HUES6 (cell line): Measurements from ENCODE around the gene AACS.
"Not testable (repeated sequence)": the region's sequence is repeated elsewhere in the genome, so short reads cannot be mapped to it uniquely, and the experiment has no call there.

Source experiments
- H3K27ac ChIP-seq: 2 replicates; pipeline ENCODE4 v1.7.0; 2013; ENCODE audit warnings: low read depth, mild to moderate bottlenecking, low read length, inconsistent platforms
- H3K27me3 ChIP-seq: 2 replicates; pipeline ENCODE4 v1.6.1; 2013; ENCODE audit warnings: low read length; ENCODE audit not compliant: control insufficient read depth, insufficient read depth
- H3K36me3 ChIP-seq: 2 replicates; pipeline ENCODE4 v1.6.1; 2013; ENCODE audit warnings: low read length; ENCODE audit not compliant: control insufficient read depth, insufficient read depth
- H3K4me1 ChIP-seq: 2 replicates; pipeline ENCODE4 v1.6.1; 2013; ENCODE audit warnings: low read length; ENCODE audit not compliant: control insufficient read depth, insufficient read depth
- H3K4me3 ChIP-seq: 2 replicates; pipeline ENCODE4 v1.5.1; 2013; ENCODE audit warnings: low read depth, low read length
- H3K9ac ChIP-seq: one replicate; pipeline ENCODE4 v1.6.1; 2013; ENCODE audit warnings: mild to moderate bottlenecking, low read length
- H3K9me3 ChIP-seq: 2 replicates; pipeline ENCODE4 v1.6.1; 2013; ENCODE audit warnings: low read depth, low read length; ENCODE audit not compliant: control insufficient read depth, insufficient read depth

AACS gene

DNA sequence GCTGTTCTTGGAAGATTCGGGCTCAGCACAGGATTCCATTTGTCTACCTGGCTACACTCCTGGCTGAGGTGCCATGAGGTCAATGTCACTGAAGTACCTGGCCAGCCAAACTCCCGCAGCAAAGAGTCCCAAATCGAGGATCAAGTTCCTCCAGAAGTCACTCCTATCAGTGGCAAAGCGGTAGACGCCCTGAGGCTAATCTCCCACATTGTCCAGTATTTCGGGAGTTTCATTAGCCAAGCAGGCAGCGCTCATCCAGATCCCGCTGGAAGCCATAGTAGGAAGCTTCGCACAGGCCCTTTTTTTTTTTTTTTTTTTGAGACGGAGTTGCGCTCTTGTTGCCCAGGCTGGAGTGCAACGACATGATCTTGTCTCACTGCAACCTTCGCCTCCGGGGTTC, 8.9 kb upstream of the AACS start:
- Histone ChIP-seq H3K9me3 (peaks cover 9% of the 10 kb centered on the region; the same call in 1 of the 2 replicates), H3K4me1 (peaks cover 1% of the 10 kb centered on the region; the same call in 1 of the 2 replicates), H3K36me3 (no peaks in the 10 kb centered on the region), H3K27me3 (no peaks in the 10 kb centered on the region), H3K9ac (no peak overlapping the region), H3K4me3 (no peak overlapping the region), H3K27ac (no peak overlapping the region)

- Histone ChIP-seq H3K9me3 (peaks cover 9% of the 10 kb centered on the region; the same call in 1 of the 2 replicates), H3K4me3 (no peak overlapping the region), H3K27ac (no peak overlapping the region), H3K27me3 (no peaks in the 10 kb centered on the region), H3K4me1 (peaks cover 3% of the 10 kb centered on the region; the same call in 1 of the 2 replicates), H3K36me3 (no peaks in the 10 kb centered on the region), H3K9ac (no peak overlapping the region)
Observed at GRCh38 chr12:125057708-125058107, 7.5 kb upstream of the AACS start.

- Histone ChIP-seq H3K27me3 (no peaks in the 10 kb centered on the region), H3K36me3 (no peaks in the 10 kb centered on the region), H3K9ac (no peak overlapping the region), H3K4me3 (no peak overlapping the region), H3K4me1 (peaks cover 19% of the 10 kb centered on the region), H3K9me3 (peaks cover 9% of the 10 kb centered on the region; the same call in 1 of the 2 replicates), H3K27ac (no peak overlapping the region)
Observed at GRCh38 chr12:125061229-125061628, 4.0 kb upstream of the AACS start.

GRCh38 chr12:125063522-125063921, 1.7 kb upstream of the AACS start:
- not testable (repeated sequence) for H3K36me3 ChIP-seq, H3K9me3 ChIP-seq, H3K27me3 ChIP-seq, H3K4me3 ChIP-seq, H3K27ac ChIP-seq, H3K9ac ChIP-seq
- peaks cover 29% of the 10 kb centered on the region for H3K4me1 ChIP-seq

DNA sequence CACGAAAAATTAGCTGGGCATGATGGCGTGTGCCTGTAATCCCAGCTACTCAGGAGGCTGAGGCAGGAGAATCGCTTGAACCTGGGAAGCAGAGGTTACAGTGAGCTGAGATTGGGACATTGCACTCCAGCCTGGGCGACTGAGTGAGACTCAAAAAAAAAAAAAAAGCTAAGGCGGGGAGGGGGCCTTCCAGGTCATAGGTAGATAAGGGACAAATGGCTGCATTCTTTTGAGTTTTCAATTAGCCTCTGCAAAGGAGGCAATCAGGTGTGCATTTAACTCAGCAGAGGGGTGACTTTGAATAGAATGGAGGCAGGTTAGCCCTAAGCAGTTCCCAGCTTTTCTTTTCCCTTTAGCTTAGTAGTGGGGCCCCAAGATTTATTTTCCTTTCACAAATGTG, 743 bp upstream of the AACS start:
- Histone ChIP-seq H3K27ac (no peak overlapping the region), H3K4me3 (peak overlapping the region; percentile 83), H3K27me3 (no peaks in the 10 kb centered on the region), H3K9me3 (peaks cover 9% of the 10 kb centered on the region; the same call in 1 of the 2 replicates), H3K36me3 (peaks cover 7% of the 10 kb centered on the region; the same call in 1 of the 2 replicates), H3K4me1 (peaks cover 29% of the 10 kb centered on the region), H3K9ac (peak overlapping the region; percentile 46)

DNA sequence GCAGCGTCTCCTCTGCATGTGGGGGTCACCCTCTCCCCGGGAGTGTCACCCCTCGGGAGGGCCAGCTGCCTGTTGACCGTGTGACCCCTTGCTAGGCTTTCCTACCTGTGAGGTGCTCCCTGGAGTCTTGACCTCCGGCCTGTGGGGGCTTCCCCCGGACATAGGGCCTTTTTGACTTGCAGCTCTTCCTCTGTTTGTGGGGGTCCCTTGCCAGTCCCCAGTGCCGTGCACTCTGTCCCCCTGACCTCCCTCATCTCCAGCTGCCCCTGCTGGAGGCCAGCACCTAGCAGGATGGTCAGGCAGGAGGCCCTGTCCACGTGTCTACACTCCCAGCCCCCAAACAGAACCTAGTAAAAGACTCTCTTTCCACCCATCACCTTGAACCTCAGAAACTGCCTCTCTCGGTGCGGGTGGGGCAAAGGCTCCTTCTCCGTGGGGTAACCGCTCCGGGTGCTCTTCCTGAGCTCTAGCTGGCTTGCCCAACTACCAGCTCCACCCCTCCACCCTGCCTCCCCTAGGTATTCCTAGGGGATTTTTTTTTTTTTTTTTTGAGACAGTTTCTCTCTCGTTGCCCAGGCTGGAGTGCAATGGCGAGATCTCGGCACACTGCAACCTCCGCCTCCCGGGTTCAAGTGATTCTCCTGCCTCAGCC, 810 bp downstream of the AACS start:
- peak overlapping the region; percentile 83 for H3K4me3 ChIP-seq
- peaks cover 12% of the 10 kb centered on the region for H3K36me3 ChIP-seq
- H3K27me3 ChIP-seq: no peaks in the 10 kb centered on the region
- H3K4me1 ChIP-seq: peaks cover 29% of the 10 kb centered on the region
- peak overlapping the region; percentile 51; the same call in 1 of the 2 replicates for H3K27ac ChIP-seq
- H3K9me3 ChIP-seq: peaks cover 2% of the 10 kb centered on the region; the same call in 1 of the 2 replicates
- peak overlapping the region; percentile 81 for H3K9ac ChIP-seq

- Histone ChIP-seq H3K9me3 (no peaks in the 10 kb centered on the region), H3K4me3 (no peak overlapping the region), H3K9ac (no peak overlapping the region), H3K27ac (no peak overlapping the region), H3K36me3 (peaks cover 27% of the 10 kb centered on the region), H3K4me1 (peaks cover 24% of the 10 kb centered on the region), H3K27me3 (no peaks in the 10 kb centered on the region)
Observed at GRCh38 chr12:125068391-125068790, 3.2 kb downstream of the AACS start.

- Histone ChIP-seq H3K4me1 (peaks cover 12% of the 10 kb centered on the region; the same call in 1 of the 2 replicates), H3K4me3 (no peak overlapping the region), H3K27me3 (no peaks in the 10 kb centered on the region), H3K9me3 (no peaks in the 10 kb centered on the region), H3K27ac (no peak overlapping the region), H3K36me3 (peaks cover 31% of the 10 kb centered on the region), H3K9ac (no peak overlapping the region)
Observed at GRCh38 chr12:125069616-125070015, 4.4 kb downstream of the AACS start.

GRCh38 chr12:125070112-125070511, 4.9 kb downstream of the AACS start:
- H3K4me1 ChIP-seq: peaks cover 10% of the 10 kb centered on the region; the same call in 1 of the 2 replicates

GRCh38 chr12:125070661-125071390, 5.6 kb downstream of the AACS start:
- Histone ChIP-seq H3K4me3 (no peak overlapping the region), H3K4me1 (peaks cover 10% of the 10 kb centered on the region; the same call in 1 of the 2 replicates), H3K9me3 (no peaks in the 10 kb centered on the region), H3K9ac (no peak overlapping the region), H3K36me3 (peaks cover 31% of the 10 kb centered on the region), H3K27ac (no peak overlapping the region), H3K27me3 (no peaks in the 10 kb centered on the region)

More at GRCh38 chr12:125070112-125070511, 4.9 kb downstream of the AACS start:
- Histone ChIP-seq H3K4me3 (no peak overlapping the region), H3K36me3 (peaks cover 31% of the 10 kb centered on the region), H3K9me3 (no peaks in the 10 kb centered on the region), H3K27ac (no peak overlapping the region), H3K27me3 (no peaks in the 10 kb centered on the region), H3K9ac (no peak overlapping the region)

DNA sequence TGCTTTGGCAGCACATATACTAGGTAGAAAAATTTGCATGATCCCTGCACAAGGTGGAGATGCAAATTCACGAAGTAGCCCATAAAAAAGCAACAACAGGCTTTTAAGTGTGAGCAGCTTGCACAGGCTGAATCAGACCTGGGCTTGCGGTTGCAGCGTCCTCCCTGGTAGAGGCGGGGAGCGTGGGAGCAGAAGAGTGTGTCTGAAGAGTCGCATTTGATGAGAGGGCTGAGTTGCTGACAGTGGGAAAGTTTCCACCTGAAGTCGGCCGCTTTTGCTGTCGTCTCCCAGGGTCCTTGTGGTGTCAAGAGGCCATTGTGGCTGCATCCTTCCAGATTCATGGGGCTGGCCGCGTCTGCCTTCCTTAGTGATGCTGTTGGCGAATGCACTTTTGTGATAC, 6.2 kb downstream of the AACS start:
- peaks cover 38% of the 10 kb centered on the region for H3K36me3 ChIP-seq
- H3K4me3 ChIP-seq: no peak overlapping the region
- H3K27ac ChIP-seq: no peak overlapping the region
- H3K9me3 ChIP-seq: no peaks in the 10 kb centered on the region
- H3K9ac ChIP-seq: no peak overlapping the region
- peaks cover 10% of the 10 kb centered on the region; the same call in 1 of the 2 replicates for H3K4me1 ChIP-seq
- no peaks in the 10 kb centered on the region for H3K27me3 ChIP-seq
